Stimulated activated naive CD4-positive, alpha-beta T cell (primary cell): ENCODE results near the gene LRRFIP2.
"Not testable (repeated sequence)": the region's sequence is repeated elsewhere in the genome, so short reads cannot be mapped to it uniquely, and the experiment has no call there.

ENCODE experiments used
- DNase-seq, 6 experiments: peaks; one replicate each; lab custom pipeline; 2025; lab: John Stamatoyannopoulos, UW

Gene LRRFIP2

DNA sequence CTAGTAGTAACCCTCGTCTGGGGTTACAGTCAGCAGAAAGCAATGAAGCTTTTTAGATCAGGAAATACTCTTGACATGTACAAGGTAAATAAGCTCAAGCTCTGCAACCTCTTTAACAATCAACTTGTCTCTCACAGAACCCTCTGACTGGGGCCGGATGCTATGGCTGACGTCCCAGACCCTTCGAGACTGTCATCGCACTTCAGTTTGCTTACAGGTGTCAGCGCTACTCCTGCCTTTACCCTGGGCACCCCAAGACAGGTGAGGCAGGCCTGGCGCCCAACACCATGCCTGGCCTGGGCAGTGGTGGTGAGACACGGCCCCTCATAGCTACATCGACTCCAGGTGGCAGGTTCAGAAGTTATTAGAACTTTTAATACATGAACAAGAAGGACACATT is 30.6 kb downstream of the LRRFIP2 start:
- DNase-seq, result no peak

DNA sequence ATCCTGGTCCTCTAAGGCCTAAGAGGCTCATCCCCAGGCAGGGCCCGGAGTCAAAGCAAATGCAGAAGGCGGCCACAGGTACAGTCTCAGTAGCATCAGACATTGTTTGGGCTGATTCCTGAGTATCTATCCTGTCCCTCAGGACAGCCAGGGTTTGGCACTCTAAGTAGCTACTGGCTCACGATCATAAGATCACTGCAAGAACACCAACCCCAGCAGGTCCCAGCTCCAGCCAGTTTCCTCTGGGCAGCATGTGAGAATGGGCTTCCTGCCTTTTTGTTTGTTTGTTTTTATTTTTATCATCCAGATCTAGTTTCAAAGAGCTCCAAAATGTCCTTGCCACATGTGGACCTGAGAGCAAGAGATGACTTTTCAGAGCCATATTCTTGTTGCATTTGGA is 32.7 kb downstream of the LRRFIP2 start:
- no peak for DNase-seq

DNA sequence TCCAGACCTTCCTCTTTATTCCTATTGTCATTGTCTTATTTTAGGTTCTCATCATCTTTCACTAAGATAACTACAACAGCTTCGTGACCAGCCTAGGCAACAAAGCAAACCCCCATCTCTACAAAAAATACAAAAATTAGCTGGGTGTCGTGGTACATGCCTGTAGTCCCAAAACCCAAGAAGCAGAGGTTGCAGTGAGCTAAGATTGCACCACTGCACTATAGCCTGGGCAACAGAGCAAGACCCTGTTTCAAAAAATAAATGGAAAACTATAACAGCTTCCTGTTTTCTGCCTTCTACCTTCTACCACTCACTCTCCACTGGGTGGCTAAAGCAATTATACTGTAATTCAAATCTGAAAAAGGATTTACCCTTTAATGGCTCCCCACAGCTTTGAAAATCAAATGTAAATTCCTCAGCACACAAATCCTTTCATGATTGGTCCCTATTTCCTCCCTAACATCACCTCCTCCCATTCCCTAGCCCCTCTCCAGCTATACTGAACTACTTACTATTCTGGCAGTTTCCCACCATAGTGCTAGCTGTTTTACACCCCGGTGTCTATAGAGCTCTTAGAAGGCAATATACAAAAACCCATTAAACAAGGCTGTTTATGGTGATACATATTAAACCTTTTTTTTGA is 33.4 kb downstream of the LRRFIP2 start:
- no peak for DNase-seq

GRCh38 chr3:37139567-37140052 is 34.8 kb downstream of the LRRFIP2 start:
- DNase-seq, result no peak

DNA sequence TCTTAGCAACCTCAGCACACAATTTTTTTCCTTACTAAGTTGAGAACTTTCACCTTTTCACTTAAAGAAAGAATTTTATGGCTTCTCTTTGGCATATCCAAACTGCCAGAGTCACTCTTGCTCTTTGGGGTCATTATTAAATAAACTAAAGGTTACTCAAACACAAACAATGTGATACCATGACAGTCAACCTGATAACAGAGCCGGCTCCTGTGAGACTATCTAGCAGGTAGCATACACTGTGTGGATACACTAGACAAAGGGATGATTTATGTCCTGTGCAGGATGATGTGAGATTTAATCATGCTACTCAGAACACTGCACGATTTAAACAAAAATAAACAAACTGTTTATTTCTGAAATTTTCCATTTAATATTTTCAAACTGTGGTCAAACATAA is 35.6 kb downstream of the LRRFIP2 start:
- DNase-seq, result no peak

DNA sequence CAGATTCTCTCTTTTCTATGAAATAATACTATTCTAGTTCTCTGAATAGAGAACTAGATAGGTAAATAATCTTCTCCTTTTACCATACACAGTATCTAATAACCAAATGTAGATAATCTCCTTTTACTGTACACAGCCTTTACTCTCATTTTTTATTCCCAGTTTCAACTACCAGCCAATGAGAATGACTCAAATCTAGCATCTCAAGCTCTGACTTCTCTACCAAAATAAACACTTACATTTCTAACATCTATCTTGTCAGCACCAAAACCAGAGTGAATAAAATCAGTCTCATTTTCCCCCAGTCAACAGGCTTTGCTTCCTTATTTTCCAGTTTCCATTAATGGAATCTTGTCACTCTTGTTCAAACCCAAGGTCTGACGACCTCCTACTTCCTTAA is 36.9 kb downstream of the LRRFIP2 start:
- no peak for DNase-seq

DNA sequence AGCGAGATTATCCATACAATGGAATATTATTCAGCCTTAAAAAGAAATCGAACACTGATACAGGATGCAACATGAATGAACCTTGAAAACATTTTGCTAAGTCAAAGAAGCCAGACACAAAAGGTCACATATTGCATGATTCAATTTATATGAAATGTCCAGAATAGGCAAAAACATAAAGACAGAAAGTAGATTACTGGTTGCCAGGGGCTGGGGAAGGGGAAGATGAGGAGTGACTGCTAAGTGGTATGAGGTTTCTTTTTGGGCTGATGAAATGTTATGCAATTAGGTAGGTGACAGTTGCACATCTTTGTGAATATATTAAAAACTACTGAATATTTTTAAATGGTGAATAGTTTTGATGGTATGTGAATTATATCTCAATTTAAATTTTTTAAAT is 38.3 kb downstream of the LRRFIP2 start:
- no peak for DNase-seq

- no peak for DNase-seq
Observed at GRCh38 chr3:37135561-37135960, 38.8 kb downstream of the LRRFIP2 start.

DNA sequence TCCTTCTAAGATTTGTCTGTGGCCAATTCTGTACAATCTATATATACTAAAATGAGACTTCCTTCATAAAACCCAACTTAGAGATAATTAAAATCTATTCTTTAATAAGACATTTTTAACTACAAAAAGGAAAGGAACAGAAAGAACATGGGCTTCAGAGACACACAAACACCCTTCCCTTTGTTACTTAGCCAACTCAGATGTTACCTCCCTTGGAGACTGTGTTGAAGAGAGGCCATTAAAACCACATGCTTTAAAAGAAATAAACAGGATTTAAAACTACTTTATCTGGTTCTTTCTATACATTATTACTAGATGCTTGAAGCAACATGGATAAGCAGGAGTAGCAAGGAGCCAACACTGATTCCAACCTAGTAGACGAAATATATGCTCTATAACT is 42.0 kb downstream of the LRRFIP2 start:
- DNase-seq, result no peak

- DNase-seq, result no peak
Observed at GRCh38 chr3:37131860-37132144, 42.6 kb downstream of the LRRFIP2 start.

GRCh38 chr3:37130984-37131859 is 43.2 kb downstream of the LRRFIP2 start:
- no peak for DNase-seq

- no peak for DNase-seq
Observed at GRCh38 chr3:37130448-37130847, 43.9 kb downstream of the LRRFIP2 start.

- no peak for DNase-seq
Observed at GRCh38 chr3:37129871-37130270, 44.5 kb downstream of the LRRFIP2 start.

- no peak for DNase-seq
Observed at GRCh38 chr3:37127340-37127739, 47.0 kb downstream of the LRRFIP2 start.

DNA sequence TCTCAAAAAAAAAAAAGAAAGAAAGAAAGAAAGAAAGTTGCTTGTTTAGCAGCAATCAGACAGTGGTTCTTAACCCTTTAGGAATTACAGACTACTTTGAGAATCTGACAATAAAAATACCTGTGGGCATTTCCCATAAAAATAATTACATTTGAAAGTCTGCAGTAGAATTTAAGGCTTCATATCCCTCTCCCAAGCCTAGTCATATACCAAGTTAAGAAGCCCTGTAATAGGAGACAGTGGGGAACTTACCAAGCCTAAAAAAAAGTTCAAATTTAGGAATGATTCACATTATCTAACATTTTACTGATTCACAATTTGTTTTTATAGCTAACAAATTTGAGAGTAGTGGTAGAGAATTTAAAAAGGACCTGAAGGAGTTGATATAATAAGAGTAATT is 47.5 kb downstream of the LRRFIP2 start:
- no peak for DNase-seq

DNA sequence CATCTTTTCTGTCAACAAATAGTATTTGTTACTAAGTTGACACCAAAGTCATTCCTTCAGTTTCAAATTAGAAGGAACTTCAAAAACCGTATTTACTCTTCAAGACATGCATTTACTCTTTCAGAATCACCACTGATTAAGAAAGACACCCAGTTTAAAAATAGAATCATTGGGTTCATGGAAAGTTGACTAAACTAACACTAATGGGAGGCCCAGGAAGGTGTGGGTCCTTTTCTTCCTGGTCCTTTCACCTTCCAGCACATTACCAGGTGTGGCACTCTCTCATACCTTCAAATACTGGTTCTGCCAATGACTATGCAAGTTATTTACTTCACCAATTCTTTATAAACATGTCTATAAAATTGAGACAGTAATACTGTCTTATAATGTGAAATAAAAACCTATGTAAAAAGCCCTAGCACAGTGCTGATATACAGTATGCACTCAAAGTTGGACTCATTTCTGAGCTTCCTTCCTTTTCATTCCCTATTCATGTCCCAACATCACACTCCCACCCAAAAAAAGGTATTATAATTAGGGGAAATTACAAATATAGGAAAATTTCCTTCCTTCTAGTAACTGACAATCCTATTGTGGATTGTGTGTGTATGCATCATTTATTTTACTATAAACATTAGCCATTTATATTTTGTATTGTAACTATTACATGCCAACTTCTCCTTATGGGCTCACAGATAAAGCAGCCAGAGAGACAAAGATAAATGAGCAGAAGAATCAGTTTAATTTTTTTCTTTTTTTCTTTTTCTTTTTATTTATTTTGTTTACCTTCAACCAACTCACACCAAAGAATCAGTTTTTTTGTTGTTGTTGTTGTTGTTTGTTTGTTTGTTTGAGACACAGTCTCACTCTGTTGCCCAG is 48.9 kb downstream of the LRRFIP2 start:
- no peak for DNase-seq

DNA sequence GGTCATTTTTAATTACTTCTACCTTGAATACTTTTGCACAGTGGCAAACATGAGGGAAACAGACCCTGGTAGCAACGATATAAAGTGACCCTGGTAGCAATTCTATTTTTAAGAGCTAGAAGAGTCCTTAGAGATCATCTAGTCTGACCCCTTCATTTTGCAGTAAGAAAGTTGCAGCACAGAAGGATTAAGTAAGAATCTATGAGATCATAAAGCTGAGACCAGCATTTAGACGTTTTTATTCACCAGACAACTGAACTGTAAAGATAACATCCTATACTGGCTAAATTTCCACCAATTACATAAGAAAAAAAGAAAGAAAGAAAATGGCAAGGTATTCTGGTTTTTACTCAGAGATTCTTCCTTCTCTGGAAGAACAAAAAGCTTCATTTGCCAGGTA is 49.9 kb downstream of the LRRFIP2 start:
- no peak for DNase-seq

DNA sequence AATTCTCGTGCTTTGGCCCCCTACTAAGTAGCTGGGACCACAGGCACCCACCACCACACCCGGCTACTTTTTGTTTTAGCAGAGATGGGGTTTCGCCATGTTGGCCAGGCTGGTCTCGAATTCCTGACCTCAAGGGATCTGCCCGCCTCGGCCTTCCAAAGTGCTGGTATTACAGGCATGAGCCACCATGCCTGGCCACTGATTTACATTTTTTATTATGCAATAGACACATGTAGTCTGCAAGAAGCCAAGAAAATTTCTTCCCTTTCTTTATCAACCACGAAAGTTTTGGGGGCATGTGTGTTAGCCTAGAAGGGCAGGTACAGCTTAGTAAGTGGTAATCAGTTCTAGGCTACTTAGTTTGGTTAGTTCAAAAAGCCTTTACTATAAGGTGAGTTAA is 51.1 kb downstream of the LRRFIP2 start:
- DNase-seq, result no peak

GRCh38 chr3:37122069-37122468 is 52.3 kb downstream of the LRRFIP2 start:
- not testable (repeated sequence) for DNase-seq

- no peak for DNase-seq
Observed at GRCh38 chr3:37118163-37118562, 56.2 kb downstream of the LRRFIP2 start.

- no peak for DNase-seq
Observed at GRCh38 chr3:37117548-37117947, 56.8 kb downstream of the LRRFIP2 start.

GRCh38 chr3:37116998-37117397 is 57.4 kb downstream of the LRRFIP2 start:
- no peak for DNase-seq

DNA sequence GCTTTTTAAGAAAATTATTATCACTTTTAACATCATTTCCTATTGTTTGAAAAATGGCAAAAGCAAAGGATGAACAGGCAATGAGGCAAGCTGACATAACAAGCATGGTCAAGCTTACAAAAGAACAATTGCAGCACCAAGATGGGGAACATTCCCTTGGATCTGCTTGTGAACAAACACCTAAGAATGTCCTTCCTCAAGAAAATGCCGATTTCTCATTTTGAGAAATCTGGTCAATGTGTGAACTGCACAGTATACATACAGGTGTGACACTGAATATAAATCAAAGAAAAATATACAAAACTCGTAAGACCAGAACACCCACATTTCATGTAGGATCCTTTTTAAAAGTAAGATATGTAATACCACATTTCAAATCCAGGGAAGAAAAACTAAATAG is 58.9 kb downstream of the LRRFIP2 start:
- DNase-seq, result no peak
